C4-2B (cell line): ENCODE data around the gene S100A5.

Source experiments
- H3K27ac ChIP-seq: fragments of 450-650 bp; 2 replicates; pipeline ENCODE4 v1.5.1; 2017
- ZFX ChIP-seq: fragments of 450-650 bp; IDR thresholded peaks from 2 replicates; pipeline ENCODE4 v1.6.1; 2017
- TF ChIP-seq, protein P1 (sequence below): fragments of 450-650 bp; conservative IDR thresholded peaks from 2 replicates; pipeline ENCODE4 v1.5.1; 2017; ENCODE audit warnings: mild to moderate bottlenecking

S100A5 gene

GRCh38 chr1:153544453-153545066 is 3.8 kb upstream of the S100A5 start:
- peak overlapping the region; percentile 37 for H3K27ac ChIP-seq
- TF ChIP-seq, protein P1, sequence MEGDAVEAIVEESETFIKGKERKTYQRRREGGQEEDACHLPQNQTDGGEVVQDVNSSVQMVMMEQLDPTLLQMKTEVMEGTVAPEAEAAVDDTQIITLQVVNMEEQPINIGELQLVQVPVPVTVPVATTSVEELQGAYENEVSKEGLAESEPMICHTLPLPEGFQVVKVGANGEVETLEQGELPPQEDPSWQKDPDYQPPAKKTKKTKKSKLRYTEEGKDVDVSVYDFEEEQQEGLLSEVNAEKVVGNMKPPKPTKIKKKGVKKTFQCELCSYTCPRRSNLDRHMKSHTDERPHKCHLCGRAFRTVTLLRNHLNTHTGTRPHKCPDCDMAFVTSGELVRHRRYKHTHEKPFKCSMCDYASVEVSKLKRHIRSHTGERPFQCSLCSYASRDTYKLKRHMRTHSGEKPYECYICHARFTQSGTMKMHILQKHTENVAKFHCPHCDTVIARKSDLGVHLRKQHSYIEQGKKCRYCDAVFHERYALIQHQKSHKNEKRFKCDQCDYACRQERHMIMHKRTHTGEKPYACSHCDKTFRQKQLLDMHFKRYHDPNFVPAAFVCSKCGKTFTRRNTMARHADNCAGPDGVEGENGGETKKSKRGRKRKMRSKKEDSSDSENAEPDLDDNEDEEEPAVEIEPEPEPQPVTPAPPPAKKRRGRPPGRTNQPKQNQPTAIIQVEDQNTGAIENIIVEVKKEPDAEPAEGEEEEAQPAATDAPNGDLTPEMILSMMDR: no peak
- no peak for TF ChIP-seq ZFX

GRCh38 chr1:153543736-153544135 is 3.0 kb upstream of the S100A5 start:
- no peak for TF ChIP-seq ZFX
- TF ChIP-seq, protein P1: no peak
- no peak overlapping the region for H3K27ac ChIP-seq

GRCh38 chr1:153542956-153543711 is 2.4 kb upstream of the S100A5 start:
- TF ChIP-seq, protein P1: no peak
- no peak for TF ChIP-seq ZFX
- no peak overlapping the region for H3K27ac ChIP-seq

- H3K27ac ChIP-seq: no peak overlapping the region
Measured at GRCh38 chr1:153541641-153542590, 1.2 kb upstream of the S100A5 start.

GRCh38 chr1:153539395-153540093 is 1.2 kb downstream of the S100A5 start:
- TF ChIP-seq ZFX: no peak
- TF ChIP-seq, protein P1: no peak
- no peak overlapping the region for H3K27ac ChIP-seq

More at GRCh38 chr1:153541641-153542590, 1.2 kb upstream of the S100A5 start:
- TF ChIP-seq, protein P1: no peak
- no peak for TF ChIP-seq ZFX

DNA sequence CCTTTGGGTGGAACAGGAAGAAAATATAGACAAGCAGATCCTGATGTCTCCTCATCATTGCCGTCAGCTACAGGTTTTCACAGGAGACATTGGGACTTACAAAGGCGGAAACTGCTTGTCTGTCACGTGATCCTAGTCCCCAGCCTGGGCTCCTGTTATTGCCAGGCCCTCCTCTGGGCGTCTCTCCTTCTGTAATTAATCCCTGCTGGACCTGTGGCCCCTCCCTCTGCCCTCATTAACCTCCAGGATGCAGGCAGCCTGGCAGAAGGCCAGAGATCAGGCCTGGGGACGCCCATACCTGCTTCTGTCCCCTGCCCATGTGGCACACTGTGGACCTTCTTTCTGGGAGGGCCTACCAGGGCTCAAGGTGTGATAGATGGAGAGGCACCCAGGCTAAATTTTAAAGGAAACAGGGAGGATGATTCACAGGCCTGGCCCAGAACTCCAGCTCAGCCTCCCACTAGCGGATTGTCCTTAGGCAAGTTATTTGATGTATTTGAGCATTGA is 2.4 kb downstream of the S100A5 start:
- no peak overlapping the region for H3K27ac ChIP-seq

More for the DNA sequence above, 2.4 kb downstream of the S100A5 start:
- no peak for TF ChIP-seq ZFX
- TF ChIP-seq, protein P1: no peak
